Putamen (tissue), 1 donor: ENCODE results near the gene NLRP10.

Experiments used
- DNase-seq: peaks from one replicate; pipeline ENCODE4 v3.0.0-alpha.2; 2016; ENCODE audit warnings: low spot score

Gene NLRP10

DNA sequence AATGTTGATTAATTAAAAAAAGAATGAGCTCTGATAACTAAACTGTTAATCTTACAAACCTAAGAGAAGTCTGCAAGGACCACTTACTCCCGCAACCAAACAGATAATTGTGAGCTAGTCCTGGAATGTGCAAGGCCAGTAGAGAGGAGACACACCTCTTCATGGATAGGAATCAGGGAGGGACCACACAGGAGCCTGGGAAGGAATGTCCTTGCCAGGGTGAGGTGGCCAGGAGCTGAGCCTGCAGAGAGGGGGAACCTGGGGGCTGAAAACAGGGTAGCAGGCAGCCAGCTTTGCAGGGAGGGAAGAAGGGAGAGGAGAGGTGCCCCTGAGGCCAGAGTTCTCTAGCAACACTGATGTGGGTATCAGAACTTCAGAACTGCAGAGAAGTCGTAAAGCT lies 9.4 kb upstream of the NLRP10 start:
- no peak for DNase-seq

DNA sequence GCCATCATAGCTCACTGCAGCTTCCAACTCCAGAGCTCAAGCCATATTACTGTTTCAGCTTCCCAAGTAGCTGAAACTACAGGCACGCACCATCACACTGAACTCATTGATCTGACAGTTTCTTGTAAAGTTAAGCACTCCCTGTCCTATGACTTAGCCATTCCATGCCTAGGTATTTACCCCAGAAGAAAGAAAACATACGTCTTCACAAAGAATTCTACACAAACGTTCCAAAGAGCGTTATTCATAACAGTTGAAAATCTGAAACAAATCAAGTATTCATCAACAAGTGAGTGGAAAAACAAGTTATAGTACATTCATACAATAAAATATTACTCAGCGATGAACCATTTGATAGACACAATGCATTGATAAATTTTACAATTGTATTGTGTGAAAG lies 7.8 kb upstream of the NLRP10 start:
- no peak for DNase-seq

DNA sequence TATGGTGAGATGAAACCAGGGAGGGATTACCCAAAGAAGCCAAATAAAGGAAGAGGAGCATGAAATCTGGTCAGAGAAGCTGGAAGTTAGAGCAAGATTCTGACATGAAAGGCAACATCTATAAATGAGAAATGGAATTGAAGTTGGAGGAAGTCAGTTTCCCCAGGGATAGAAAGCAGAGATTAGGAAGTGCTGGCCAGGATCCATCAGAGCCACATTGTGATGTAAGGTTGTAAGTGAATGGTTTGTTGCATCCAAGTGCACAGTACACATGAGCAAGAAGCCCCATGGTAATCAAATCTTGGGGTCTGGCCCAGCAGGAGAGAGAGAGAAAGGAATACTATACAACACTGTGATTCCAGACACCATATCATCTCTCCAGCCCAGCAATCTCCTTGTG lies 6.6 kb upstream of the NLRP10 start:
- no peak for DNase-seq

DNA sequence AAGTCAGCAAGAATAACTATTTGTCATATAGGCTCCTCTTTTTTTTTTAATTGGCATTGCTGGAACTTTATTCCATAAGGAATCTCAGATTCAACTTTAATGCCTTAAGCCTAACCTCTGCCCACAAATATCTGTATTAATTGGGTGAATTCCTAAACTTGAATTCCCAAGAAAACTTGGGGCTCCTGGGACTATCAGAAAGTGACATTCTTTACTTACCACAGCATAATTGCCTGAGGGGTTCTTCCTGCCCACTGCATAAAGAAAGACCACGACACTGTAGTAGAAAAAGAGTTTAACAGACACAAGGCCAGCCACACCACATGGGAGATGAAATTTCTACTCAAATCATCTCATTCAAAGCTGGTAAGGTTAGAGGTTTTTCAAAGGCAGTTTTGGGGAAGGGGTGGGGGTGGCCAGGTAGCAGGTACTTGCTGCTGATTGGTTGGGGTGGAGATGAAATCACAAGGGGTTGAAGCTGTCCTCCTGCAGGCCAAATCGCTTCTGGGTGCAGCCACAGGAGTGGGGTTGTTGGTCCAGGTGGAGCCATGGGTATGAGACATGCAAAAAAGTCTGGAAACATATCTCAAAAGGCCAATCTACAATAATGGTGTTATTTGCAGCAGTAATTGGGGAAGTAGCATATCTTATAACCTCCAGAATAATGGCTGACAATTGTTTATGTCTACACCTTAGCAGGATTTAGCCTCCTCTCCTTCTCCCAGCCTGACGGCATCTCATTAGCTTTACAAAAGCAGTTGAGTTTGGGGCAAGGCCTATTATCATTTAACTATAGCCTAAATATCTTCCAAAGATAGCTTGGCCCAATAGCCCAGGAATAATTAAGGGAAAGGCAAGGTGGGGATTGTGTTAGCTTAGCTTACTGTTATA lies 4.8 kb upstream of the NLRP10 start:
- DNase-seq, result no peak

DNA sequence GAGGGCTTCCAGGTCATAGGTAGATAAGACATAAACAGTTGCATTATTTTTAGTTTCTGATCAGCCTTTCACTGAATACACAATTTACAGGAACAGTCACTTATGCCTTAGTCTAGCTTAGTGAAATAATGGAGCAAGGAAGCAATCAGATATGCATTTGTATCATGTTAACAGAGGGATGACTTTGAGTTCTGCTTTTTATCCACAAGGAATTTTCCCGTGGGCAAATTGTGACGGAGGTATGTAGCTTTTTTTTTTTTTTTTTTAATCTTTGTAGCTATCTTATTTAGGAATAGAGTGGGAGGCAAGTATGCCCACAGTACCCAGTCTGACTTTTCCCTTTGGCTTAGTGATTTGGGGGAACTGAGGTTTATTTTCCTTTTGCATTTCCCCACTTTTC lies 3.4 kb upstream of the NLRP10 start:
- DNase-seq, result no peak

DNA sequence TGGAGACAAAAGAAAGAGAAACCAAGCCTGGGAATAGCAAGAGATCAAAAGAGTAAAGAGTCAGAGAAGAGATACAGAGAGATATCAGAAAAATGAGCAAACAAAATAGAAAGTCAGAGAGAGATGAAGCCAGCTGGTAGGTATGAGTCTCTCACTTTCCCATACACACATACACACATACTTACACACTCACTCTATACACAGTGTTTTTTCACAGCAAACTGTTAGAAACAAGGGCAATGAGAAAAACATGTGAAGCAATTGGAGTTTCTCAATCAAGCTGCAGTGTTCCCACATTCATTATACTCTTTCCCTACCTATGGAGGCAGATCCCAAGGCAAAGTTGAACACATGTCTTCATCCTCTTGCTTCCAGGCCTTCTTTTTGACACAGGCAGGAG lies 2.6 kb upstream of the NLRP10 start:
- DNase-seq, result no peak

DNA sequence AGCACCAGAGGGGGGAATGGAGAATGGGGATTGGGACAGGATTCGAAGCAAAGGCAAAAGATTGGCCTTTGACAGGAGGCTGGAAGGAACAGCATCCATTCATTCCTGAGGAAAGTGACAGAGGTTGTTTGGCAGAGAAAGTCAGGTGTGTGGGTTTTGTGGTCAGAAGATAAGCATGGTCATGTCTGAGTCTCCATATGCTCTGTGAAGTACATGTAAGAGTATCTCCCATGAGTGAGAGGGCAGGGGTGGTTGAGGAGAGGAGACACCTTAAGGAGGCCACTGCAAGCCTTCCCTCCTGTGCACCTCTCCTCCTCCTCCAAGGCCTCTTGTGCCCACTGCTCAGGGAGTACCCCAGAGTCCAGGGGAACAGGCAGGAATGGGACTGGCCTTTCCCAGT lies 1.9 kb upstream of the NLRP10 start:
- no peak for DNase-seq

DNA sequence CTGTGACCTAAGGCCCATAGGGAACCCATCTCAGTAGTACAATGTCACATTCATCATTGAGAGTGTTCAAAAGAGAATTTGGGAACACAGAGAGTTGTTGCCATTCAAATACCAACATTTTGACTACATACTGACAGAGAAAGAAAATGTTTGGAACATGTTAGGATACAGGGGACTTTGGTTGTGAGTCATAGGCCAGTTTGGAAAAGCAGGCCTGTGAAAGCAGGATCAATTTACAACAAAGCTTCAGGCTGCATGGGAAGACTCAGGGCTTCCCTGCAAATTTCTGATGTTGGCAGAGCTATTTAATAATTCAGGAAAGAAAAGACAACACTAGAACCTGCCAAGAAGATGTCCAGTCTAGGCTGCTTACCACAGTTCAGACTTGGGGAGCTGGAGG lies 374 bp downstream of the NLRP10 start:
- DNase-seq, result no peak

DNA sequence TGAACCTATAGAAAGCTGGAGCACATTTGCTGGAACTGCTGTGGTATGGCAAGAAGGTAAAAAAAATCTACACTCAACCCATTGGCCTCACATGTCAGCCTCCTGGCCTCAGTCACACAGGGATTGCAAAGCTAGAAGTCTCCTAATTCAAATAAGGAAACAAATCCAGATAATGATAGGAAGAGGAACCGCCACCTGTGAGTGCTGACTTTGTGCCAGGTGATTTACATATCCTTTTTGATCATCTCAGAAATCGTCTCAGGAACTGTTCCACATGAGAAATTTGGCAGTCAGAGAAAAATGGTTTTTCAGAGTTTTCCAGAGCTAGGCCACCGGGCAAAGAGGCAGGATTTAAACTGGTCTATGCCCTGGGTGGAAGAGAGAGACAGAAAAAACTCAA lies 986 bp downstream of the NLRP10 start:
- DNase-seq, result no peak

DNA sequence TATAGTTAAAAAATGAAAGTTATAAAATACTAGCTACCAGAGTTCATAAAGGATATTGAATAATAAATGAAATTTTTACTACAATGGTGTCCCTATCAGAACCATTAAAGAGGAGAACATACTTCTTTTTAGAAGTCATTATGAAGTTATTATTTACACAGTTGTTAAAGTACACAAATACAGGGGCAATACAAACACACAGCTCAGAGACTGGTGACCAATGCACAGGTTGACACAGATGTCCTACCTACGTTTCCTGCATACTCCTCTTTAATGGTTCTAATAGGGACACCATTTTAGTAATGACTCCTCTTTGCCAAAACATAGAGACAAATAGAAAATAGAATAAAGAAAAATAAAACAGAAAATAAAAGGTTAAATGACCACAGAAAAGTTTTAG lies 10.1 kb downstream of the NLRP10 start:
- DNase-seq, result no peak

DNA sequence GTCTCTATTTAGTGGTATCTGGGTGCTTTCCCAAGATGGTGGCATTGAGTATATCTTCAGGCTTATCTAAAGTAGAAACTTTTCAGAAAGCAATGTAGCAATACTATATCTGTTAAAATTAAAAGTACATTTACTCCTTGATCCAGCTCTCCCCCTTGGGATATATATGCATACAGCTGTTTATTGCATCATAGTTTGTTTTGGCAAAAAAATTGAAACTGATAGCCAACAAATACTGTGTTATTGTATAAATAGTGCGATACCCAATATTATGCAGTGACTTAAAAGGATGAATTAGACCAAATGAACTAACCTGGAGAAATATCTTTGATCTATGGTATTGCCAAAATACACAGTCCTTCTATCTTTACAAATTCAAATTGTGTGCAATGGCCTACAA lies 15.3 kb downstream of the NLRP10 start:
- DNase-seq, result no peak

DNA sequence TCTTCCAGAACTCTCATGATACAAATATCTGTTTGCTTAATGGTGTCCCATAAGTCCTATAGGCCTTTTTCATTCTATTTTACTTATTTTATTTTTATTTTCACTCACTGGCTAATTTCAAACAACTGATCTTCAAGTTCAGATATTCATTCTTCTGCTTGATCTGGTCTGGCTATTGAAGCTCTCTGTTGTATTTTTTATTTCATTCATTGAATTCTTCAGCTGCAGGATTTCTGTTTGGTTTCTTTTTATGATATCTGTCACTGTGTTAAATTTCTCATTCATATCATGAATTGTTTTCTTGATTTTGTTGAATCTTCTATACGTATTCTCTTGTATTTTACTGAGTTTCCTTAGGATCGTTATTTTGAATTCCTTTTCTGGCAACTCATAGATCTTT lies 21.1 kb downstream of the NLRP10 start:
- no peak for DNase-seq

DNA sequence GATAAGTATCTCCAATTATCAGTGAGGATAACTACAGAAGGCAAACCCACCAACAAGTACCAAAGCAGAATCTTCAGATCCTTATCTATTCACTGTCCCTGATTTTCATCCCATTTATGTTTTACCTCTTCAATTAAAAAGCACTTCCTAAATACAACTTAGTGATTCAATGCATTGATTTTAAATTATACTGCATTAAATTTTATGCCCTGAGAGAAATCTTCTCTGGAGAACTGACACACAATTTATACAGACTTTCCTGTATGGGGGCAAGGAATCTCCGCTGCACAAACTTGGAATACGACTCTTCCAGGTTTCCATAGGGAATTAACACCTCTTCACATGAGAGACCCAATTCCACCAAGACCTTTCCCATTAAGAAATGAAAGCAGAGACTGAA lies 23.6 kb downstream of the NLRP10 start, which contains the start of gene OR10A3:
Gene OR10A3 (minus strand): TSS at position 101 of the 400 bp plus-strand sequence. CDS start 2,188 bp downstream, outside the sequence.
- DNase-seq, result no peak

DNA sequence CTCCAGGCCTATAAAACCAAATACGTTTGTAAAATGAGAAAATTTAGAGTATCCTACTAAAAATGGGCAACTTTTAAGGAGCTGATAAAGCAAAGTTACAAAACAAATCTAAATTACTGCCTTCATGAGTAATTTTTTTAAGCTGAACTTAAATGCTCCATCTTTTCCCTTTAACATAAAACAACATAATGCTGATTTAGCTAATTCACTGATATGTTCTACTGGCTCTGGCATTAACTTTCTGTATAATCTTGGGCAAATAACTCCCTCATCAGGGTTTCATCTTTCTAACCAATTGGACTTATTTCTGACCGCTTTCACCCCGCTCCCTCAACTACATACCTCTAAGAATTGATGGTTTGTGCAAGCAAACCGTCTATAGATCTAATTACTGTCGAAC lies 24.1 kb downstream of the NLRP10 start:
- no peak for DNase-seq

DNA sequence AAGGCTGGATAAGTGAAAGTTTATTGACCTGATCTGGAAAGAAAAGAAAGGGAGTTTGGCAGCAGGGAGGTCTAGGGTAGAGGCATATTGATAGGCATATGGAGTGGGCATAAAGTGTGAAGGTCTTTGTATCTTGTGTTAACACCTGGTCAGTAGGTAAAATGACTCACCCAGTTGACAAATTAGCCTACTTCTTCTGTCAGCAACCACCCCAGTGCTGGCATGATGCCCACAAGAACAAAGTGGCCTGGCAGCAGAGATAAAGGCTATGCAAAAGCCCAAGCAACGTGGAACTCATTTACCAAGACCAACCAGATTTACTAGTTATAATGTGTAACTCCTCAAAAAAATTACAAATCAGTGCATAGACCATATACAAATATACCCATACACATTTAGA lies 28.6 kb downstream of the NLRP10 start:
- DNase-seq, result no peak

DNA sequence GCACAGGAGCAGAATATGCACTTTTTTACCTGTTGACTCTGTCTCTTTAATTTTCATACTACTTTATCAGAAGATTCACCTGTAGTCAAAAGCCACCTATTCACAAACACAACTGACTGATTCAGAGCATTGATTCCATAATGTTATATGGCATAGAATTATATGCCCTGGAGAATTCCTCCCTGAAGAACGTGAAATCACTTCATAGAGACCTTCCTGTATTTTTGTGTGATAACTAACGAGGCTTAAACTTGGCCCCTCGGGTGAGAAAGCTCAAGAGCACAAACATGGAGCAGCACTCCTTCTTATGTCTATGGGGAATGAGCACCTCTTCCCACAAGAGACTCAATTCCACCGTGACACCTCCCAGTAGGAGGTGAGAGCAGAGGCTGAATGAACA lies 34.1 kb downstream of the NLRP10 start, which contains the start of gene OR10A6:
Gene OR10A6 (minus strand): TSS at position 101 of the 400 bp plus-strand sequence. CDS start 2,606 bp downstream, outside the sequence.
- DNase-seq, result no peak

DNA sequence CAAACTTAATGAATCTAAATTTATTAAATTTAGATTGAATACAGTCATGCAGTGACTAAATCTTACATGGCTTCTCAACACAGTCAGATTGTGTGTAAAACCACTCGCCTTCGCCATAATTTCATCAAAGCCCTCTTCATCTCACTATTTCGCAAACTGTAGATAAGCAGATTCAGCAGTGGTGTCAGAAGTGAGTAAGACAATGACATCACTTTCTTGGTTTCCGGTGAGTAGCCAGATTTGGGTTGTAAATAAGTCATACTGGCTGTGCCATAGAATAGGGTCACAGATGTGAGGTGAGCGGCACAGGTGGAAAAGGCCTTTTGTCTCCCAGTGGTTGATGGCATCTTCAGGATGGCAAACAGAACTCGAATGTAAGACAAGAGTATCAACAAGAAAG lies 37.6 kb downstream of the NLRP10 start:
- DNase-seq, result no peak

DNA sequence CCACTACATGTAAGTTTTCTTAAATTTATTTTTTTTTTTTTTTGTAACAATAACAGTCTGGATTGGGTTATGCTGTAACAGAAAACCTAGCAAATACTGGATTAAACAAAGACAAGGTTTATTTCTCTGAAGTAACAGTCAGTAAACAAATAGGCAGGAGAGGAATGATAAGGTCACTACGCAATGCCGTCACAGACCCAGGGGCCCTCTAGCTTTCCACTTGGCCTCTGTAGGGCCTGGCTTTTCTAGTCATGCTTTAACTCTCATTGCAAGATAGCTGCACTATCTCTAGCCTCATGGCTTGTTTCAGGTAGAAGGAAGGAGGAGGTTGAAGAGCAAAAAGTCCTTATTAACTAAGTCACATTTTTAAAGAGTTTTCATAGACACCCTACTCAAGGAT lies 40.7 kb downstream of the NLRP10 start:
- DNase-seq, result no peak

DNA sequence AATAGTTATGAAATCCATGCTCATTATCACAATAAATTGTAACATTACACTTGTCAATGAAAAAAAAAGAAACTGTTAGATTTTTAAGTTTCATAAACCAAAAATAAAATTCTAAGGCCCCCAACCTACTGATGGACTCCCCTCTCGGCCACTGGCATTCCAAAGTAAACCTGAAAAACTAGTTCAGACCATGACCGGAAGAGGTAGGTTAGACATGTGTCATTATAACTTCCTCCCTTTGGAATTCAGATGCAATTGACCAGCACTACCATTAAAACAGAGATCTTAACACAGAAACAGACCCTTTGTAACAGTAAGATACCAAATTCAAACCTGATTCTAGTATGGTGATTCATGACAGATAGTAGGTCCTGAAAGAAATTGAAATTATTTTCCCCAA lies 47.1 kb downstream of the NLRP10 start:
- DNase-seq, result no peak
